AG04449 (cell line): ENCODE results near the gene PPP2R5D.
"Not testable (repeated sequence)": the region's sequence is repeated elsewhere in the genome, so short reads cannot be mapped to it uniquely, and the experiment has no call there.

Source experiments
- CTCF ChIA-PET: fragments of 350-600 bp; formaldehyde crosslinking; extraction: SDS; loops from one replicate; lab custom pipeline; 2021; ENCODE audit warnings: antibody characterized with exemption; lab: Yijun Ruan, JAX
- POLR2A ChIA-PET: fragments of 400-600, 350-600 bp; formaldehyde crosslinking; extraction: SDS; loops from one replicate; lab custom pipeline; 2020; ENCODE audit warnings: antibody characterized with exemption, inconsistent platforms; lab: Yijun Ruan, JAX
- DNase-seq: peaks from one replicate; pipeline ENCODE4 v3.0.0-alpha.2; 2010; ENCODE audit warnings: low read depth, low spot score
- H3K4me3 ChIP-seq: 2 replicates; pipeline ENCODE4 v1.5.1; 2011; ENCODE audit warnings: low read depth, mild to moderate bottlenecking, control low read depth, low read length
- TF ChIP-seq, protein P1 (sequence below): IDR thresholded peaks from one replicate; pipeline ENCODE4 v1.5.1; 2011; ENCODE audit warnings: mild to moderate bottlenecking, moderate library complexity, low read length, control low read depth, inconsistent platforms; ENCODE audit not compliant: insufficient read depth; ENCODE audit errors: missing control alignments

PPP2R5D gene

DNA sequence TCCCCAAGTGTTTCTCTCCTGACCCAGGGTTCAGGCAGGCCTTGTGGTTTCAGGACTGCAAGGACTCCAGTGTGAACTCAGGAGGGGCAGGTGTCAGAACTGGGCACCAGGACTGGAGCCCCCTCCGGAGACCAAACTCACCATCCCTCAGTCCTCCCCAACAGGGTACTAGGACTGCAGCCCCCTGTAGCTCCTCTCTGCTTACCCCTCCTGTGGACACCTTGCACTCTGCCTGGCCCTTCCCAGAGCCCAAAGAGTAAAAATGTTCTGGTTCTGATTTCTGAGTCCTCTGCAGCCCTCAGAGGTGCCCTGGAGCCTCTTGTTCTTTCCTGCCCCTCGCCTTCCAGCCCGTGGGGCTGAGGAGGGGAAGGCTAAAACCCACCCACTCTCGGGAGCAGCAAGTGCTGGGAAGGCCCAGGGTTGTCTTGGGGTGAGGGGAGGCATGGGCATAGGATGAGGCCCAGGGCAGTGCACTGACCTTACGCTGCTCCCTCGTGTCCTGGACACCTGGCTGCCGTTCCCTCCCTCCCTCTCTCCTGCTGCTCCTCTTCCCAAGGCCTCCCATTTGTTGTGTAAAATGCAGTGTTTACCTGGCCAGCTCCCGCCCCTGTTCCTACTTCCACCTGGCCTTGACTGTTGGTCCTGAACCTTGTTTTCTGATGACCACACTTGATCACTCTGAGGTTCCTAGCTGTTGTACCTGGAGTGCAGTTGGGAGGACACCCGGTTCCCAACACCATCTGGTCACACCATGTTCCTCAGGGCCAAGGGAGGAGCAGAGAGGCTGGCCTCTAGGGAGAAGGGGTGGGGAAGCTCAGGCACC, 45.2 kb upstream of the PPP2R5D start:
- CTCF ChIA-PET = no interaction called here
- TF ChIP-seq, protein P1, sequence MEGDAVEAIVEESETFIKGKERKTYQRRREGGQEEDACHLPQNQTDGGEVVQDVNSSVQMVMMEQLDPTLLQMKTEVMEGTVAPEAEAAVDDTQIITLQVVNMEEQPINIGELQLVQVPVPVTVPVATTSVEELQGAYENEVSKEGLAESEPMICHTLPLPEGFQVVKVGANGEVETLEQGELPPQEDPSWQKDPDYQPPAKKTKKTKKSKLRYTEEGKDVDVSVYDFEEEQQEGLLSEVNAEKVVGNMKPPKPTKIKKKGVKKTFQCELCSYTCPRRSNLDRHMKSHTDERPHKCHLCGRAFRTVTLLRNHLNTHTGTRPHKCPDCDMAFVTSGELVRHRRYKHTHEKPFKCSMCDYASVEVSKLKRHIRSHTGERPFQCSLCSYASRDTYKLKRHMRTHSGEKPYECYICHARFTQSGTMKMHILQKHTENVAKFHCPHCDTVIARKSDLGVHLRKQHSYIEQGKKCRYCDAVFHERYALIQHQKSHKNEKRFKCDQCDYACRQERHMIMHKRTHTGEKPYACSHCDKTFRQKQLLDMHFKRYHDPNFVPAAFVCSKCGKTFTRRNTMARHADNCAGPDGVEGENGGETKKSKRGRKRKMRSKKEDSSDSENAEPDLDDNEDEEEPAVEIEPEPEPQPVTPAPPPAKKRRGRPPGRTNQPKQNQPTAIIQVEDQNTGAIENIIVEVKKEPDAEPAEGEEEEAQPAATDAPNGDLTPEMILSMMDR = no peak
- POLR2A ChIA-PET = interaction anchor here (1.7 kb wide), 1 partner anchor 10 kb away, joined by 6 read pairs; the partner anchor contains the start of gene CNPY3
- DNase-seq = no peak
- H3K4me3 ChIP-seq = no peak overlapping the region

DNA sequence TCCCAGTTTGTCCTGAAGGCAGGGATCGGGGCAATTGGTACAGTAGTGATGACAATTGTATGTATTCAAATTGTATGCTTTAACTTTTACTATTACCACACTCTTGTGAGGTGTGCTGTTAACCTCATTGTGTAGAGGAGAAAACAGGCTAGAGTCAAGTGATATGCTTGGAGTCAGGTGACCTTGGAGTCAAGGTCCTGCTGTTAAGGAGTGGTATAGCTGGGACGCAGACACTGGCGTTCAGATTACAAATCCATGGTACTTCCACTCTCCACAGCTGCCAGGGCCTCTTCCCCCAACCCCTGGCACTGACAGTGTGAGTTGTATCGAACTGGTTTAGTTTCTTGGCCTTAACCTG, 44.6 kb upstream of the PPP2R5D start:
- DNase-seq = no peak
- TF ChIP-seq, protein P1 = no peak
- ChIA-PET CTCF (no interaction called here), POLR2A (no interaction called here)
- H3K4me3 ChIP-seq = no peak overlapping the region

DNA sequence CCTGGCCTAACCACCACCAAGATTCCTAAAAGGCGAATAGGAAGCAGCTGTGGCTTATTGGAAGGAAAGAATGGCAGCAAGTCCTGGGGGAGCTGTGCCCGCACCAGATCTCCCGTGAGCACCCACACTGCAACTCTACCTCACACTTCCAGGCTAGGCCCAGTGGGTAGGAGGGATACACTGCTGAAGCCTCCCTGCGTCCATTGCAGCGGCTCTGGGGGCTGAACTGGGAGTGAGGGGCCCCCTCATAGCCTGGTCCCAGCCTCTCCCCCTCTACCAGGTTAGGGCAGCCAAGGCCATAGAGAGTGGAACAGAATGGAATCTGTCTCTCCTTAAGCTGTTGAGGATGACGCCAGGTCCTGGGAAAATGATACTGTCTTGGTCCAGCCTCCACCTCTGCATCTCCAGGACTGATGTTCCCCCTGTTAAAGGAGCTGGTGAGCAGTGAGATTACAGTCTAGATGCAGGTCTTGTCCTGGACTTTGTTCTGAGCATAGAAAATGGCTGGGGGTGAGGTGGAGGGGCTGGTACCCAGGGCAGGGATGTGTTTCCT, 43.8 kb upstream of the PPP2R5D start:
- ChIA-PET POLR2A (interaction anchor here (1.2 kb wide), 1 partner anchor 11 kb away, joined by 3 read pairs; no protein-coding TSS in a partner anchor), CTCF (interaction anchor here (0.6 kb wide), 1 partner anchor 10 kb away, joined by 3 read pairs; no protein-coding TSS in a partner anchor)
- no peak for DNase-seq
- TF ChIP-seq, protein P1 = no peak
- no peak overlapping the region for H3K4me3 ChIP-seq

DNA sequence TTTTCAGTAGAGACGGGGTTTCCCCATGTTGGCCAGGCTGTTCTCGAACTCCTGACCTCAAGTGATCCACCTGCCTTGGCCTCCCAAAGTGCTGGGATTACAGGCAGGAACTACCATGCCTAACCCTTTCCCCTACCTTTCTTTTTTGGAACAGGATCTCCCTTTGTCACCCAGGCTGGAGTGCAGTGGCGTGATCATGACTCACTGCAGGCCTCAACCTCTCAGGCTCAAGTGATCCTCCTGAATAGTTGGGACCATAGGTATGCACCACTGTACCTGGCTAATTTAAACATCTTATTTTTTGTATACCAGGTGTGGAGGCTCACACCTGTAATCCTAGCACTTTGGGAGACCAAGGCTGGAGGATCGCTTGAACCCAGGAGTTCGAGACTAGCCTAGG, 43.0 kb upstream of the PPP2R5D start:
- not testable (repeated sequence) for DNase-seq, H3K4me3 ChIP-seq
- ChIA-PET POLR2A (interaction anchor here (1.2 kb wide), 1 partner anchor 12 kb away, joined by 3 read pairs; no protein-coding TSS in a partner anchor), CTCF (interaction anchor here (0.6 kb wide), 1 partner anchor 11 kb away, joined by 3 read pairs; no protein-coding TSS in a partner anchor)

DNA sequence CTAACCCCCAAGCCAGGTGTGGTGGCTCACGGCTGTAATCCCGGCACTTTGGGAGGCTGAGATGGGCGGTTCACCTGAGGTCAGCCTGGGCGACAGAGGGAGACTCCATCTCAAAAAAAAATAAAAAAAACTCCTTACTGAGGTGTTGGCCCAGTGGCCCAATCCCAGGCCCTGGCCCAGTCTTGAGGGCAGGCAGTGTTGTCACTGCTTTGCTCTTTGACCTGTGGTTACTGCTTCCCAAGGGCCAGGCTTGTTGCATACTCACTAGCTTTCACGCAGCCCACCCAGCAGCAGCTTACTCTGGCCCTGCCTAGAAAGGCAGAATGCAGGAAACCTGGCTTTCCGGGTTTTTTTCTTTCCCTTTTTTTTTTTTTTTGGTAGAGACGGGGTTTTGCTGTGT, 41.9 kb upstream of the PPP2R5D start:
- POLR2A ChIA-PET = no interaction called here
- no peak overlapping the region for H3K4me3 ChIP-seq
- CTCF ChIA-PET = no interaction called here
- no peak for DNase-seq
- TF ChIP-seq, protein P1 = no peak

DNA sequence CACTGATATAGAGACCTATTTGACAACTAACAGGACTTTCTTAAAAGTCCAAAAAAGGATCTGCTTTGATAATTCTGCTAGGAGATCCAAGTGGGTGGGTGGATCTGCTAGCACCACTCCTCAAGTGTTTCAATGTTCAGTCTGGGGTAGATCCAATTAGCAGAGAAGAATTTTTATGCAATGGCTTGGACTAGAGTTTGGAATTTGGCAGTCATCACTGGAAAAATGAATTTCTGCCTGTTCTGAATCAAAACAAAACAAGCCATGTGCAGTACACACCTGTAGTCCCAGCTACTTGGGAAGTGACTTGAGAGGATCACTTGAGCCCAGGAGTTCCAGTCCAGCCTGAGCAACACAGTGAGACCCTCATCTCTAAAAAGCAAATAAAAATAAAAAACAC, 36.4 kb upstream of the PPP2R5D start:
- H3K4me3 ChIP-seq = no peak overlapping the region
- DNase-seq = no peak
- ChIA-PET POLR2A (no interaction called here), CTCF (no interaction called here)
- TF ChIP-seq, protein P1 = no peak
